ENCODE results near the gene ZNF396. TPM values are rescaled to one million over a fixed set of nuclear protein-coding genes. Genes with fewer than 3 reads are reported as not detected.

Gene ZNF396
- 1.9 and 2.2 TPM in 2 replicates for total RNA-seq
- long read RNA-seq, transcript ZNF396-206 (4 exons, 2,752 nt): major isoform, 14 of 19 reads
- long read RNA-seq, partial matches to known transcripts: 0 of 19 reads
- long read RNA-seq, other reads (novel, unspliced or antisense): 3 of 19 reads

DNA sequence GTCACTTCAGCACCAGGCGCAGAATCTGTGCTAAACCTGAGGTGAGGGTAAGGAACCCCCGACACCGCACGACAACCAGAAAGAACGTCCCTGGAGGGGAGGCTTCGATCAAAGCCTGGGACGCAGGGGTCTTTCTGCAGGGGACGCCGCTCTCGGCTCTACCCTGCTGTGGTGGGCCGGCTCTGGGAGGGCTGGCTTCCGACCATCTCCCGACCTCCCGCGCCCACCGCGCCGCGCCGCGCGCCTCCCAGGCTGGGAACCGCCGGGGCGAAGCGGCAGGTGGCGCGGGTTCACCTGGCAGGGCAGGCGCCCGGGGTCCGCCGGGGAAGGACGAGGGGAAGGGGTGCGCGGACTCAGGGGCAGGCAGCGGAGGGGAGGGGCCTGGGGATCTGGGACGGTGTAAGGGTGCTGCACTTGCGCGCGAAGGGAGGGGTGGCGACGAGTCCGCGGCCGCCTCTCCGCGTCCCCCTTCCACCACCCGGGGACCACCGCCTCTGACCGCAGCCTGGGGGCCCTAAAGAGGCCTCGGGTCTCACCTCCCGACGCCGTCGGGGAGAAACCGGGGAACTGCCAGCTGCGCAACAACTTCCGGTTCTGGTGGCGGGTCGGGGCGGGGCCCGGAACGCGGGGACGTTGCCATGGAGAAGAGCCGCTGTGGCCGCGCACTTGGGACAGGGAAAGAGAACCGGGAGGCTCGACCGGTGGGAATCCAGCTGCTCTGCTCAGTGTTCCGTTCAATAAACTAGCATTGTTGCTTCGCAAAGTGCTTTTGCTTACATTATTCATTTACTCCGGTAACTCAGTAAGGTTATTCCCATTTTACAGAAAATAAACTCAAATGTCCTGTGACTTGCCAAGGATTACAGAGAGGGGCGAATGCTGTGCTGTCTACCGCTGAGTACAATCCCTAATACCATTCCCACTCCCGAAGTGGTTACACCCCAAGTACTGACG lies at the start of gene ZNF396:
Gene ZNF396 (minus strand): TSS at position 596 of the 954 bp plus-strand sequence. CDS start 3,045 bp downstream, outside the sequence.
- DNase-seq (ENCODE audit: extremely low spot score, unreplicated experiment): peak; percentile 91

GRCh38 chr18:35426786-35427185 lies 49.6 kb upstream of the ZNF396 start:
- Mint-ChIP-seq H3K4me1 (ENCODE audit: unreplicated experiment) (peaks cover 3% of the 10 kb centered on the region), H3K36me3 (ENCODE audit: unreplicated experiment) (no peaks in the 10 kb centered on the region), H3K4me3 (ENCODE audit: unreplicated experiment) (no peak overlapping the region), H3K9me3 (ENCODE audit: unreplicated experiment) (no peaks in the 10 kb centered on the region), H3K27me3 (ENCODE audit: unreplicated experiment) (no peaks in the 10 kb centered on the region), H3K27ac (ENCODE audit: unreplicated experiment) (no peak overlapping the region)
- TF ChIP-seq, protein P1, sequence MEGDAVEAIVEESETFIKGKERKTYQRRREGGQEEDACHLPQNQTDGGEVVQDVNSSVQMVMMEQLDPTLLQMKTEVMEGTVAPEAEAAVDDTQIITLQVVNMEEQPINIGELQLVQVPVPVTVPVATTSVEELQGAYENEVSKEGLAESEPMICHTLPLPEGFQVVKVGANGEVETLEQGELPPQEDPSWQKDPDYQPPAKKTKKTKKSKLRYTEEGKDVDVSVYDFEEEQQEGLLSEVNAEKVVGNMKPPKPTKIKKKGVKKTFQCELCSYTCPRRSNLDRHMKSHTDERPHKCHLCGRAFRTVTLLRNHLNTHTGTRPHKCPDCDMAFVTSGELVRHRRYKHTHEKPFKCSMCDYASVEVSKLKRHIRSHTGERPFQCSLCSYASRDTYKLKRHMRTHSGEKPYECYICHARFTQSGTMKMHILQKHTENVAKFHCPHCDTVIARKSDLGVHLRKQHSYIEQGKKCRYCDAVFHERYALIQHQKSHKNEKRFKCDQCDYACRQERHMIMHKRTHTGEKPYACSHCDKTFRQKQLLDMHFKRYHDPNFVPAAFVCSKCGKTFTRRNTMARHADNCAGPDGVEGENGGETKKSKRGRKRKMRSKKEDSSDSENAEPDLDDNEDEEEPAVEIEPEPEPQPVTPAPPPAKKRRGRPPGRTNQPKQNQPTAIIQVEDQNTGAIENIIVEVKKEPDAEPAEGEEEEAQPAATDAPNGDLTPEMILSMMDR (IDR thresholded peaks at IDR 0.05): no peak
- no peak for DNase-seq (ENCODE audit: extremely low spot score, unreplicated experiment)

More for the DNA sequence above, at the start of gene ZNF396:
- Mint-ChIP-seq H3K9me3 (ENCODE audit: unreplicated experiment) (peaks cover 5% of the 10 kb centered on the region), H3K27ac (ENCODE audit: unreplicated experiment) (peak within 1 kb of the TSS; percentile 57), H3K4me3 (ENCODE audit: unreplicated experiment) (peak within 1 kb of the TSS; percentile 77), H3K27me3 (ENCODE audit: unreplicated experiment) (peaks cover 19% of the 10 kb centered on the region), H3K36me3 (ENCODE audit: unreplicated experiment) (no peaks in the 10 kb centered on the region), H3K4me1 (ENCODE audit: unreplicated experiment) (peaks cover 7% of the 10 kb centered on the region)
- TF ChIP-seq, protein P1 (IDR thresholded peaks at IDR 0.05): no peak

- H3K4me3 Mint-ChIP-seq (ENCODE audit: unreplicated experiment): no peak overlapping the region
- H3K27me3 Mint-ChIP-seq (ENCODE audit: unreplicated experiment): no peaks in the 10 kb centered on the region
- H3K36me3 Mint-ChIP-seq (ENCODE audit: unreplicated experiment): no peaks in the 10 kb centered on the region
- no peaks in the 10 kb centered on the region for H3K4me1 Mint-ChIP-seq (ENCODE audit: unreplicated experiment)
- no peak overlapping the region for H3K27ac Mint-ChIP-seq (ENCODE audit: unreplicated experiment)
- no peak for DNase-seq (ENCODE audit: extremely low spot score, unreplicated experiment)
- H3K9me3 Mint-ChIP-seq (ENCODE audit: unreplicated experiment): no peaks in the 10 kb centered on the region
- TF ChIP-seq, protein P1 (IDR thresholded peaks at IDR 0.05): no peak
Measured at GRCh38 chr18:35424356-35424755, 47.2 kb upstream of the ZNF396 start.

DNA sequence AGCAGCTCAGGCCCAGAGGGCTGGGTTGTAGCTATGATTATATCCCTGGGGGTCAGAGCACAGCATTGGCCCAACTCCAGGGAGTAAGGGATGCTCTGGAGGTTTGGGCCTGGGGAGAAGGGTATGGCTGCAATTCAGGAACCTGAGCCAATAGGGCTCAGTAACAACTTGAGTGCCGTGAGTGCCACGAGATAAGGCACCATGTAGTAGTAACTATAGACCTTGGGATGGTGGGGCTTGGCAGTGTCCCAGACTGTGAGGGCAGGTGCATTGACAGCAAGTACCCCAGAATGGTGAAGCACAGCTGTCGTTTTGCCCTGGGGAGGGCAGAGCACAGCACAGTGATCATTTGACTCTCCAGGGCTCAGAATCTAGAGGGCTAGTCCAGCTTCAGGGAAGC lies 45.1 kb upstream of the ZNF396 start:
- H3K4me3 Mint-ChIP-seq (ENCODE audit: unreplicated experiment): no peak overlapping the region
- TF ChIP-seq, protein P1 (IDR thresholded peaks at IDR 0.05): no peak
- no peak for DNase-seq (ENCODE audit: extremely low spot score, unreplicated experiment)
- H3K27me3 Mint-ChIP-seq (ENCODE audit: unreplicated experiment): no peaks in the 10 kb centered on the region
- peaks cover 5% of the 10 kb centered on the region for H3K36me3 Mint-ChIP-seq (ENCODE audit: unreplicated experiment)
- H3K4me1 Mint-ChIP-seq (ENCODE audit: unreplicated experiment): no peaks in the 10 kb centered on the region
- H3K27ac Mint-ChIP-seq (ENCODE audit: unreplicated experiment): no peak overlapping the region
- H3K9me3 Mint-ChIP-seq (ENCODE audit: unreplicated experiment): peaks cover 17% of the 10 kb centered on the region

GRCh38 chr18:35418610-35419009 lies 41.5 kb upstream of the ZNF396 start:
- no peak for DNase-seq (ENCODE audit: extremely low spot score, unreplicated experiment)
- peaks cover 19% of the 10 kb centered on the region for H3K9me3 Mint-ChIP-seq (ENCODE audit: unreplicated experiment)

More at GRCh38 chr18:35418610-35419009, 41.5 kb upstream of the ZNF396 start:
- no peak overlapping the region for H3K27ac Mint-ChIP-seq (ENCODE audit: unreplicated experiment)
- peaks cover 10% of the 10 kb centered on the region for H3K4me1 Mint-ChIP-seq (ENCODE audit: unreplicated experiment)
- TF ChIP-seq, protein P1 (IDR thresholded peaks at IDR 0.05): no peak
- no peak overlapping the region for H3K4me3 Mint-ChIP-seq (ENCODE audit: unreplicated experiment)
- peaks cover 7% of the 10 kb centered on the region for H3K36me3 Mint-ChIP-seq (ENCODE audit: unreplicated experiment)
- no peaks in the 10 kb centered on the region for H3K27me3 Mint-ChIP-seq (ENCODE audit: unreplicated experiment)

Data from osteocyte (in vitro differentiated cells).